CD4-positive, alpha-beta T cell (primary cell): ENCODE measurements around the gene TMEM242. TPM values are rescaled to one million over a fixed set of nuclear protein-coding genes. Genes with fewer than 3 reads are reported as not detected.

Source experiments
- ATAC-seq: fragments of 200-7000 bp; cut with Tn5 transposase; one replicate; pipeline ENCODE4 v1.10.0; 2022; ENCODE audit warnings: mild to moderate bottlenecking; ENCODE audit not compliant: poor library complexity
- CTCF ChIA-PET: fragments of 350-600 bp; sonication (Branson Sonifier 250); formaldehyde crosslinking; loops from one replicate; lab custom pipeline; 2021; ENCODE audit warnings: antibody characterized with exemption, inconsistent platforms; lab: Charles Lee
- POLR2A ChIA-PET: fragments of 350-600 bp; sonication (Branson Sonifier 250); formaldehyde crosslinking; loops from one replicate; lab custom pipeline; 2021; ENCODE audit warnings: antibody characterized with exemption, inconsistent platforms; lab: Charles Lee
- DNase-seq, 14 experiments: peaks; one replicate each; pipeline ENCODE4 v3.0.0-alpha.2; 2013 to 2020; ENCODE audit warnings: mixed read lengths in 2 of 14
- H3K27ac ChIP-seq, 2 donors: one replicate each; pipeline versions ENCODE4 v1.5.1 to v1.7.0; 2013; ENCODE audit warnings: low read length in 2 of 2, low read depth in 1 of 2, mild to moderate bottlenecking in 1 of 2
- H3K27me3 ChIP-seq, 2 experiments: 1 replicate in 1 of 2; 2 replicates in 1 of 2; pipeline versions ENCODE4 v1.6.1 to v1.7.0; 2013; ENCODE audit warnings: low read length in 2 of 2, control low read depth in 1 of 2, mild to moderate bottlenecking in 1 of 2, moderate library complexity in 1 of 2; ENCODE audit not compliant: insufficient read depth in 2 of 2, control insufficient read depth in 1 of 2
- H3K36me3 ChIP-seq: one replicate; pipeline ENCODE4 v1.6.1; 2013; ENCODE audit warnings: low read length, control low read depth; ENCODE audit not compliant: insufficient read depth
- H3K4me1 ChIP-seq: one replicate; pipeline ENCODE4 v1.6.1; 2013; ENCODE audit warnings: low read length, control low read depth; ENCODE audit not compliant: insufficient read depth
- H3K4me3 ChIP-seq: one replicate; pipeline ENCODE4 v1.5.1; 2013; ENCODE audit warnings: mild to moderate bottlenecking, low read length, moderate library complexity
- H3K9me3 ChIP-seq, 2 experiments: 1 replicate in 1 of 2; 2 replicates in 1 of 2; pipeline versions ENCODE4 v1.6.1 to v1.7.0; 2013; ENCODE audit warnings: low read length in 2 of 2, mild to moderate bottlenecking in 2 of 2, control low read depth in 1 of 2, moderate library complexity in 1 of 2; ENCODE audit not compliant: control insufficient read depth in 1 of 2, insufficient read depth in 1 of 2
- H3K27ac Mint-ChIP-seq: one replicate; pipeline ENCODE4 v1.8.0; 2020; ENCODE audit warnings: mixed read lengths
- H3K27me3 Mint-ChIP-seq: one replicate; pipeline ENCODE4 v1.8.0; 2021; ENCODE audit warnings: mixed read lengths
- H3K36me3 Mint-ChIP-seq: one replicate; pipeline ENCODE4 v1.8.0; 2021; ENCODE audit warnings: low read depth, mixed read lengths
- H3K4me1 Mint-ChIP-seq: one replicate; pipeline ENCODE4 v1.8.0; 2021; ENCODE audit warnings: low read depth, mixed read lengths
- H3K4me3 Mint-ChIP-seq: one replicate; pipeline ENCODE4 v1.8.0; 2020; ENCODE audit warnings: mild to moderate bottlenecking, mixed read lengths
- H3K9me3 Mint-ChIP-seq: one replicate; pipeline ENCODE4 v1.8.0; 2020; ENCODE audit warnings: mixed read lengths
- intact Hi-C, 2 experiments: fragments of 100-400 bp; cut with DNase I in 1 of 2; cut with micrococcal nuclease in 1 of 2; formaldehyde crosslinking; loops; one replicate each; pipeline versions ENCODE4 v1.15.1 to v1.9.0; 2023 to 2025; cut with DNase I, micrococcal nuclease
- total RNA-seq, 174 experiments: library from RNA in 2 of 174; stranded (reverse) in 2 of 174; gene quantifications; one replicate each; pipeline ENCODE4 v1.2.3 and lab custom pipeline; 2021 to 2026
- TF ChIP-seq, protein P1 (sequence below): fragments of 200-600 bp; IDR thresholded peaks from one replicate; pipeline ENCODE4 v1.8.0; 2022; ENCODE audit warnings: antibody characterized with exemption, mild to moderate bottlenecking

TMEM242 gene
- total RNA-seq, 2 experiments from 2014 or later, result 13.6 to 15.6 TPM

DNA sequence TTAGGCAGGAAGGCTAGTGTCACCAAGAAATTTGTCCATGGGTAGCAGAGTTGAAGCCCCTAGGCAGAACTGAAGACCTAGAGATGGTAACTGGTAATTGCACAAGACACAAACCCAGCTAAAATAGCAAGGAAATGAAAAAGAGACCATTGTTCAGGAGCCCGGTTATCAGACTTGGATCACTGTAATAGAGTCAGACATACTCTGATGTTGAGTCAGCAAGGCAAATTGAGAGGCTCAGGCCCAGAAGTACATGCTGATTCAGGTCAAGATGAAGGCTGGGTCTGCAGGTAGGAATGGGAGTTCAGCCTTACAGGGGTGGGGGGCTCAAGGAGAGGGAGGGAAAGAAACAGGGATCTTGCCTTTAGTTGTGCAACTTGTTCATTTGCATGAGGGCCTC, 6.5 kb upstream of the TMEM242 start:
- no peak for ATAC-seq
- H3K27ac ChIP-seq, result no peak overlapping the region
- no peaks in the 10 kb centered on the region for H3K9me3 Mint-ChIP-seq
- H3K4me1 Mint-ChIP-seq, result no peaks in the 10 kb centered on the region
- DNase-seq, result no peak
- no peaks in the 10 kb centered on the region for H3K4me1 ChIP-seq
- H3K27me3 Mint-ChIP-seq, result peaks cover 50% of the 10 kb centered on the region
- ChIA-PET POLR2A (no interaction called here), CTCF (no interaction called here)
- no peaks in the 10 kb centered on the region for H3K36me3 Mint-ChIP-seq
- TF ChIP-seq, protein P1, sequence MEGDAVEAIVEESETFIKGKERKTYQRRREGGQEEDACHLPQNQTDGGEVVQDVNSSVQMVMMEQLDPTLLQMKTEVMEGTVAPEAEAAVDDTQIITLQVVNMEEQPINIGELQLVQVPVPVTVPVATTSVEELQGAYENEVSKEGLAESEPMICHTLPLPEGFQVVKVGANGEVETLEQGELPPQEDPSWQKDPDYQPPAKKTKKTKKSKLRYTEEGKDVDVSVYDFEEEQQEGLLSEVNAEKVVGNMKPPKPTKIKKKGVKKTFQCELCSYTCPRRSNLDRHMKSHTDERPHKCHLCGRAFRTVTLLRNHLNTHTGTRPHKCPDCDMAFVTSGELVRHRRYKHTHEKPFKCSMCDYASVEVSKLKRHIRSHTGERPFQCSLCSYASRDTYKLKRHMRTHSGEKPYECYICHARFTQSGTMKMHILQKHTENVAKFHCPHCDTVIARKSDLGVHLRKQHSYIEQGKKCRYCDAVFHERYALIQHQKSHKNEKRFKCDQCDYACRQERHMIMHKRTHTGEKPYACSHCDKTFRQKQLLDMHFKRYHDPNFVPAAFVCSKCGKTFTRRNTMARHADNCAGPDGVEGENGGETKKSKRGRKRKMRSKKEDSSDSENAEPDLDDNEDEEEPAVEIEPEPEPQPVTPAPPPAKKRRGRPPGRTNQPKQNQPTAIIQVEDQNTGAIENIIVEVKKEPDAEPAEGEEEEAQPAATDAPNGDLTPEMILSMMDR, result no peak
- peaks cover 7 to 14% of the 10 kb centered on the region in 2 experiments for H3K27me3 ChIP-seq
- H3K4me3 Mint-ChIP-seq, result no peak overlapping the region
- no peaks in the 10 kb centered on the region for H3K36me3 ChIP-seq
- H3K27ac Mint-ChIP-seq, result no peak overlapping the region
- H3K4me3 ChIP-seq, result no peak overlapping the region
- intact Hi-C loops, result no loop called here
- no peaks in the 10 kb centered on the region for H3K9me3 ChIP-seq

GRCh38 chr6:157328108-157328692, 4.9 kb upstream of the TMEM242 start:
- Mint-ChIP-seq H3K36me3 (peaks cover 6% of the 10 kb centered on the region), H3K4me1 (peaks cover 12% of the 10 kb centered on the region), H3K4me3 (no peak overlapping the region), H3K27ac (no peak overlapping the region), H3K27me3 (peaks cover 43% of the 10 kb centered on the region), H3K9me3 (no peaks in the 10 kb centered on the region)
- Histone ChIP-seq H3K4me3 (no peak overlapping the region), H3K27ac (no peak overlapping the region), H3K4me1 (peaks cover 10% of the 10 kb centered on the region), H3K9me3 (no peaks in the 10 kb centered on the region), H3K27me3 (peaks cover 7 to 14% of the 10 kb centered on the region in 2 experiments), H3K36me3 (no peaks in the 10 kb centered on the region)
- ATAC-seq (no peak), DNase-seq (no peak)
- TF ChIP-seq, protein P1, result no peak
- intact Hi-C loops, result no loop called here
- ChIA-PET POLR2A (no interaction called here), CTCF (no interaction called here)

DNA sequence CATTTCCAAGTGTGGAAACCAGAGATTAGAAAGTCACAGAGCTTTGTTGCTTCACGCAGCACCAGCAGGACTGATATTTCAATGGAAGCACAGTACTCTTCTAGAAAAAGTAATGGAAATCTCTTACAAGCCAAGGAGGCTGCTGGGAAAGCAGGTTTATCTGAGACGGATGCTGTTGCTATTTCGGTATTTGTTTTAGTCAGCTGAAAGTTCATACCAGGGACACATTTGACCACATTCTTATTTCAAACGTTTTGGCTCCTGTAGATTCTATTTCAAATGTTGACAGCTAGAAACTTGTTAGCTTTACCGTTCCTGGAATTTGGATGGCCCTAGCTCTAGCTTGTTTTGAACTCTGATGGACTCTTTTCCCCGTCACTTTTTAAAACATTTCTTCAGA, 3.7 kb upstream of the TMEM242 start:
- intact Hi-C loops, result no loop called here
- H3K36me3 Mint-ChIP-seq, result peaks cover 11% of the 10 kb centered on the region
- H3K27me3 Mint-ChIP-seq, result peaks cover 40% of the 10 kb centered on the region
- Histone ChIP-seq H3K36me3 (no peaks in the 10 kb centered on the region), H3K4me3 (no peak overlapping the region), H3K27me3 (peaks cover 3 to 10% of the 10 kb centered on the region in 2 experiments), H3K9me3 (no peaks in the 10 kb centered on the region), H3K4me1 (peaks cover 17% of the 10 kb centered on the region), H3K27ac (no peak overlapping the region)
- H3K4me1 Mint-ChIP-seq, result peaks cover 22% of the 10 kb centered on the region
- DNase-seq (no peak), ATAC-seq (no peak)
- H3K4me3 Mint-ChIP-seq, result no peak overlapping the region
- TF ChIP-seq, protein P1, result no peak
- ChIA-PET POLR2A (no interaction called here), CTCF (no interaction called here)
- H3K27ac Mint-ChIP-seq, result no peak overlapping the region
- no peaks in the 10 kb centered on the region for H3K9me3 Mint-ChIP-seq
